Activated CD4-positive, alpha-beta T cell treated with anti-CD3 and anti-CD28 coated beads for 36 hours (primary cell): ENCODE results near the gene P2RX2. TPM values are rescaled to one million over a fixed set of nuclear protein-coding genes. Genes with fewer than 3 reads are reported as not detected.

Source experiments
- ATAC-seq: fragments of 200-7000 bp; cut with Tn5 transposase; one replicate; pipeline ENCODE4 v1.10.0; 2021; ENCODE audit warnings: mild to moderate bottlenecking, moderate library complexity
- CTCF ChIA-PET: fragments of 350-600 bp; sonication (Branson Sonifier 250); formaldehyde crosslinking; loops from one replicate; lab custom pipeline; 2021; ENCODE audit warnings: antibody characterized with exemption; lab: Charles Lee
- POLR2A ChIA-PET: fragments of 350-600 bp; sonication (Branson Sonifier 250); formaldehyde crosslinking; loops from one replicate; lab custom pipeline; 2021; ENCODE audit warnings: antibody characterized with exemption, inconsistent platforms; lab: Charles Lee
- DNase-seq: peaks from one replicate; pipeline ENCODE4 v3.0.0-alpha.2; 2020
- H3K27ac Mint-ChIP-seq: one replicate; pipeline ENCODE4 v1.8.0; 2021; ENCODE audit warnings: mixed read lengths
- H3K27me3 Mint-ChIP-seq: one replicate; pipeline ENCODE4 v1.8.0; 2021; ENCODE audit warnings: mixed read lengths
- H3K36me3 Mint-ChIP-seq: one replicate; pipeline ENCODE4 v1.8.0; 2021; ENCODE audit warnings: low read depth, mixed read lengths
- H3K4me1 Mint-ChIP-seq: one replicate; pipeline ENCODE4 v1.8.0; 2021; ENCODE audit warnings: mixed read lengths
- H3K4me3 Mint-ChIP-seq: one replicate; pipeline ENCODE4 v1.8.0; 2021; ENCODE audit warnings: mild to moderate bottlenecking, moderate library complexity, mixed read lengths
- H3K9me3 Mint-ChIP-seq: one replicate; pipeline ENCODE4 v1.8.0; 2021; ENCODE audit warnings: low read depth, mixed read lengths
- intact Hi-C, 2 experiments: fragments of 100-400 bp; cut with DNase I in 1 of 2; cut with micrococcal nuclease in 1 of 2; formaldehyde crosslinking; loops; one replicate each; pipeline versions ENCODE4 v1.14.2 to v1.15.1; 2022 to 2024; cut with DNase I, micrococcal nuclease
- total RNA-seq, 2 experiments: library from RNA; stranded (reverse); gene quantifications; one replicate each; pipeline ENCODE4 v1.2.3, GENCODE V29; 2021

Gene P2RX2
- total RNA-seq, 2 experiments from 2014 or later = not detected

DNA sequence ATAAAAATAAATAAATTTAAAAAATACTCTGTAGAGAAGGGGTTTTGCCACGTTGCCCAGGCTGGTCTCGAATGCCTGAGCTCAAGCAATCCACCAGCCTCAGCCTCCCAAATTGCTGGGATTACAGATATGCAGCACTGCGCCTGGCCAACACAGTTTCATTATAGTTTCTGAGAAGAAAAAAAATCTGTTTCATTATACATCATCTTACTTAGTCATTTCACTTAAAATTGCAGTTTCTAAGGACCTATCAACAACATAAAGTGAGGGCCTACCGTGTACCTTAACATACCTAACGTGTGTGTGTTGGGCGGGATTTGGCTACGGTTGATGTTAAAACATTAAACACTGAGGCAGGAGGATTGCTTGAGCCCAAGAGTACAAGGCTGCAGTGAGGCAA, 28.3 kb downstream of the P2RX2 start:
- intact Hi-C loops = no loop called here
- ATAC-seq (peak; percentile 26), DNase-seq (no peak)
- Mint-ChIP-seq H3K27ac (no peak overlapping the region), H3K9me3 (no peaks in the 10 kb centered on the region), H3K27me3 (no peaks in the 10 kb centered on the region), H3K36me3 (peaks cover 50% of the 10 kb centered on the region), H3K4me1 (peaks cover 2% of the 10 kb centered on the region), H3K4me3 (no peak overlapping the region)
- CTCF ChIA-PET = interaction anchor here (0.5 kb wide), 1 partner anchor 54 kb away, joined by 4 read pairs; no protein-coding TSS in a partner anchor
- POLR2A ChIA-PET = no interaction called here

DNA sequence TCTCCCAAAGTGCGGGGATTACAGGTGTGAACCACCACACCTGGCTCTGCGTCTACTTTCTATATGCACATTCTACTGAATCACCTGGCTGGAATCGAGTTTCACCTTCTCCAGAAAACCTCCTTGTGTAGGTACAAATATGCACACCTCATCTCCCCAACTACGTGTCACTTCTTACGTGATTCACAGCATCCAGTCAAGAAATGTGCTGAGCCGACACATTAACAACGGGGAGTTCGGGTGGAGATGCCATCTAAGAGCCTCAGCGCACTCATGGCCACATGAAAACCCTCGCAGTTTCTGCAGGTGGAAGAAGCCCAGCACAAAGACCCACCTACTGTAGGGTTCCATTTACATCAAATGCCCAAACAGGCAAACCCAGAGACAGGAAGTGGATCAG, 29.3 kb downstream of the P2RX2 start:
- Mint-ChIP-seq H3K27me3 (no peaks in the 10 kb centered on the region), H3K4me3 (no peak overlapping the region), H3K9me3 (no peaks in the 10 kb centered on the region), H3K36me3 (peaks cover 56% of the 10 kb centered on the region), H3K4me1 (peaks cover 2% of the 10 kb centered on the region), H3K27ac (no peak overlapping the region)
- ATAC-seq (no peak), DNase-seq (no peak)
- intact Hi-C loops = no loop called here
- CTCF ChIA-PET = no interaction called here
- POLR2A ChIA-PET = no interaction called here

DNA sequence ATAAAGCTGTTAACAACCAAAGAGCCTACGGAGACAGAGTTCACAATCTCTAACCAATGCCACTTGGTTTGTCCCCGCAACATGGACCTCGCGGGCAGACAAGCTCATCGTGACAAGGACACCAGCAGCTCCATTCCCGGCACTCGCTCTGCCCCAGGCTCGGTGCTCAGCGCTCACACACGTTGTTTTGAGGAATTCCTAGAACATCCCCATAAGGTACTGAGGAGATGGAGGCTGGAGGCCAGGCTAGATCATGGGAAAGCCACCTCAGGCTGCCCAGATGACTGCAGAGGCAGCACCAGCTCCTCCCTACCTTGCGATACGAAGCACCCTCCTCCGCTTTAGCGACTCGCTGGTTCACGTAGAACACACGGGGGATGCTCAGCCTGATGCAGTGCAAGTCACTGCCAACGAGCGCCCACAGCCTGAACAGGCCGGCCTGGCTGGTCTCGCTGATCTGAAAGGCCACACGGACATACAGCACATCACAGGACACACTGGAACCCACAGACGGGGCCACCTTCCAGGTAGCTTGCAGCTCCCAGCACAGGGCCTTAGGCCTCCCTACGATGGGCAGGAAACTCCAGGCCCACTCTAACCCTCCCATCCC, 30.1 kb downstream of the P2RX2 start:
- H3K4me1 Mint-ChIP-seq = peaks cover 2% of the 10 kb centered on the region

DNA sequence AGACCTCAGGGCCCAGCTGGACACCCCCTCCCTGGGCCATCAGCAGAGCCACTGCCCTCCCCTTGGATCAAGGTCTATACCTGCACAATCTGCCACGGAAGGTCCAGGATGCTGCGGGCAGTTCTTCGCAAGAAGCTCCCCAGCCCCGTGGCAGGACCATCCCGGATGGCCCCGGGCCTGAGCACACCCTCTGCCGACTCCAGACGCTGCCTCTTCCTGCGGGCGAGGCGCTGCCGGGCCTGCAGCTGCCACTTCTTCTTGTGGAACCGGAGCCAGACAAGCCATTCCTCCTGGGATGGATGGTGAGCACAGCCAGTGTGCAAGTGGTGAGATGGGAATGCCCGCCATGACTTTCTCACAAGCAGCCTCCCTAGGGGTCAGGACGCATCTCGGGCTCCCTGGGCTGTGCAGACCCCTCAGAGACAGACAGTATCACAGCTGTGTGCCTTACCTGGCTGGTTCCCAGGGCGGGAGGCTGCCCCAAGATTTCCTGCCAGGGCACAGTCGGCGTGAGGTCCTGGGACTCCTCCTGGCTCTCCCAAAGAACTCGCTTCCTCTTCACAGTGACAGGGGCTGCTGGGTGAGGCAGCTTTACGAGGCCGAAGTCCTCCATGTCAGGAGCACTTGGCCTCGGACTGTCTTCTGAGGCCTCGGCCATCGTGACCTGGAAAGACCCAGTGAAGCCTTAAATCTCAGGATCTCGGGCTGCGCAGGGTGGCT, 30.8 kb downstream of the P2RX2 start:
- DNase-seq = no peak
- ChIA-PET CTCF (no interaction called here), POLR2A (no interaction called here)
- Mint-ChIP-seq H3K4me1 (peaks cover 2% of the 10 kb centered on the region), H3K4me3 (no peak overlapping the region), H3K27me3 (no peaks in the 10 kb centered on the region), H3K9me3 (no peaks in the 10 kb centered on the region), H3K27ac (no peak overlapping the region), H3K36me3 (peaks cover 58% of the 10 kb centered on the region)
- ATAC-seq = no peak
- intact Hi-C loops = no loop called here

More for the DNA sequence above, 30.1 kb downstream of the P2RX2 start:
- Mint-ChIP-seq H3K9me3 (no peaks in the 10 kb centered on the region), H3K4me3 (no peak overlapping the region), H3K27me3 (no peaks in the 10 kb centered on the region), H3K27ac (no peak overlapping the region), H3K36me3 (peaks cover 57% of the 10 kb centered on the region)
- no peak for ATAC-seq
- ChIA-PET POLR2A (no interaction called here), CTCF (no interaction called here)
- DNase-seq = no peak
- intact Hi-C loops = no loop called here

DNA sequence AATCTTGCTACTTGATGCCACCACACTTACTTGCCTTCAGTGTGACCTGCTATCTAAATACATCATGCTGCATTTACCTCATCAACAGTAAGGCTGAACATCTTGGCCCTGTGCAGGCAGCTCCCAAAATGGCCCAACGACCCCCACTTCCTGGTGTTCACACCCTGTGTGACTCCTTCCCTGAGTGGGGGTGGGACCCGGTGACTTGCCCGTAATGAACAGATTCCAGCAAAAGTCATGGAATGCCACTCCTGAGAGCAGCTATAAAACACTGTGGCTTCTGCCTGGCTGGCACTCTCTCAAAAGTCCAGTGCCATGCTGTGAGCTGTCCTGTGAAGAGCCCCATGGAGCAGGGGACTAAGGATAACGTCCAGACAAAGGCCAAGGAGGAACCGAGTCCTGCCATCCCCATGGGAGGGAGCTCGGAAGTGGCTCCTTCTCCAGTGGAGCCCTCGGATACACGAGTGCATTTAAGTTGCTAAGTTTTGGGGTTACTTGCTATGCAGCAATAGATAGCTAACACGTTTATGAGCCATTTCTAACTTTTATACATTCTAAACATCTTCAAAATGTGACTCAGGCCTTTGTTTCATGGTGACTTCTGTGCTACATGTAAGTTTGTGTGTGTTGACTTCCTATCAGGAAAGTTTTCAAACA, 33.0 kb downstream of the P2RX2 start:
- Mint-ChIP-seq H3K36me3 (peaks cover 52% of the 10 kb centered on the region), H3K4me1 (peaks cover 2% of the 10 kb centered on the region), H3K4me3 (no peak overlapping the region), H3K27me3 (no peaks in the 10 kb centered on the region), H3K27ac (no peak overlapping the region), H3K9me3 (no peaks in the 10 kb centered on the region)
- intact Hi-C loops = no loop called here
- ChIA-PET CTCF (interaction anchor here (0.5 kb wide), 1 partner anchor 1612 kb away, joined by 3 read pairs; no protein-coding TSS in a partner anchor), POLR2A (interaction anchor here (0.6 kb wide), 1 partner anchor 18 kb away, joined by 6 read pairs; no protein-coding TSS in a partner anchor)
- no peak for ATAC-seq
- DNase-seq = no peak

DNA sequence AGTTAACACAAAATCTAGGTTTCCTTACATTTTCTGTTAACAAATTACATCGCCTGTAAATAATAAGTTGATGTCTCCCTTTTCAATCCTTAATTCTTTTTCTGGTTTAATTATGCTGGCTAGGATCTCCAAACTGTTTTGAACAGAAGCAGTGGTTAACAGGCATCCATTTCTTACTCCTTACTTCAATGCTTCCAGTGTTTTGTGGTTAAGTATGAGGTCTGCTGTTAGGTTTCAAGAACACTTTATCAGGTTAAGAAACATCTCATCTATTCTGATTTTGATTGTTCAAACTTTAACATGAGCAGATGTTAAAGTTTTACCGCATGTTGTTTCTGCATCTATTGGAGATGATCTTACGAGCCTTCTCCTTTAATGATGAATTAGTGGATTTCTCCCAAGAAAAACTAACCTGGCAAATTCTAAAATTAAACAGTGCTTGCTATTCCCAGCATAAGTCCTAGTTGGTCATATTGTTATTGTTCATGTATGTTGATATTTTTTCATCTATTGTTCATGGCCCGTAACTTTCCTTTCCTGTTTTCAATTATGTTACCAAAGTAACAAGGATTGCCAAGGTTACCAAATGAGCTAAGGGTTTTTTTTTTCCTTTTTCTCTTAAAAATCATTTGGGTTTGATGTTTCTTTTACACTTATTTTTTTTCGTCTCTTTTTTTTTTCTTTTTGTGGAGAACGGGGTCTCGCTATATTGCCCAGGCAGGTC, 35.2 kb downstream of the P2RX2 start:
- ATAC-seq = no peak
- DNase-seq = no peak
- ChIA-PET POLR2A (no interaction called here), CTCF (no interaction called here)
- intact Hi-C loops = no loop called here
- Mint-ChIP-seq H3K9me3 (no peaks in the 10 kb centered on the region), H3K27ac (no peak overlapping the region), H3K4me3 (no peak overlapping the region), H3K36me3 (peaks cover 54% of the 10 kb centered on the region), H3K4me1 (no peaks in the 10 kb centered on the region), H3K27me3 (no peaks in the 10 kb centered on the region)

DNA sequence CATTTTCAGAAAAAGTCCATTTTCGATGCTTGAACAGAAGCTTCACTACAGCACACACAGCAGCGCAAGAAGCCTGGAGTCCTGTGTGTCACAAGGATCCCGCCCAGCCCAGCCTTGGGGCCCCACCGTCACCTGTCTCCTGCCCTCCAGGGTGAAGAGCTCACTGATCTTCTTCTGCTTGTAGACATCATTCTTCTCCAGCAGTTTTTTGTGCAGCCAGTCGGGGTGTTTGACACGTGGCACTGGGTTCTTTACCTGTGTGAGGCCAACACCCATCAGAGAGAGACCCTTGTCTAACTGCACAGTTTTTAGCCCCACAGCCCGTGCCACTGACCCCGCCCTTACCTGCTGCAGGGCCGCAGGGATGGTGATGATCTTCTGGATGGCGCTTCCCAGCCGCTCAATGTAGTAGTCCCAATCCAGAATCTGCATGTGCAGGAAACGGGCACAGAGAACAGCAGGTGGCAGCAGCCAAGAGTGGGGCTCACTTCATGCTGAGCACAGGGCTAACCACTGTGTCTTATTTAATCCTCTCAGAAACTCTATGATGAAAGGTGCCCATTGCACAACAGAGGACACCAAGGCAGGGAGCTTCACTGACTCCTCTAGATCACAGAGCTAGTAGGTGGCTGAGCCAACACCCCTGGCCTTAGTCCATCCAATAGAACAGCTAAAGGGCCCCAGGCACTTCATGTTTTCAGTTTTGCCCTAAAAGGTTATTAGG, 38.6 kb downstream of the P2RX2 start:
- Mint-ChIP-seq H3K4me3 (no peak overlapping the region), H3K36me3 (peaks cover 63% of the 10 kb centered on the region), H3K9me3 (no peaks in the 10 kb centered on the region), H3K4me1 (peaks cover 3% of the 10 kb centered on the region), H3K27me3 (no peaks in the 10 kb centered on the region), H3K27ac (no peak overlapping the region)
- ATAC-seq (no peak), DNase-seq (no peak)
- POLR2A ChIA-PET = no interaction called here
- intact Hi-C loops = no loop called here
- CTCF ChIA-PET = interaction anchor here (0.8 kb wide), 1 partner anchor 40 kb away, joined by 3 read pairs; no protein-coding TSS in a partner anchor

DNA sequence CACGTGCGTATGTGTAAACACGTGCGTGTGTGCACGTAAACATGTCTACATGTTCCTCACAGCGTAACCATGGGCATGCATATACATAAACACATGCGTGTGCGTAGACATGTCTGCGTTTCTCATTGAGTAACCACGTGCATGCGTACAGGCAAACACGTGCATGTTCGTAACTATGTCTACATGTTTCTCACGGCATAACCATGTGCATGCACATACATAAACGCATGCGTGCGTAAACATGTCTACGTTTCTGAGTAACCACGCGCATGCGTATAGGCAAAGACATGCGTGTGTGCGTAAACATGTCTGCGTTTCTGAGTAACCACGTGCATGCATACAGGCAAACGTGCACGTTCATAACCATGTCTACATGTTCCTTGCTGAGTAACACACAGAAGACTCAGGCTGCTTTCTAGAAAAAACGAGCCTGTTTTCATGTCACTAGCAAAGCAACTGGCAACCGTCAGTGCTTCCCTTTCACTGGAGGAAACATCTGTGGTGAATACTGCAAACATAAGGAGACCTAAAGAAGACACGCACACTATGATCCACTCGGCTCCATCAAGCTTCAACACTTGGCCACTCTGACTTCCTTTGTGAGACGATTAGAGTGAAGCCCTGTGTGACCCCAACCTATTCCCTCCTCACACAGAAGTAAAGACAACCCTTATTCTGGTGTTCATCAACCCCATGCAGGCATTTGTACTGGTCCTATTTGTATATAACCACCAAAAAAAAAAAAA, 39.7 kb downstream of the P2RX2 start:
- ChIA-PET POLR2A (no interaction called here), CTCF (no interaction called here)
- H3K4me1 Mint-ChIP-seq = peaks cover 10% of the 10 kb centered on the region
- no peak for DNase-seq
- ATAC-seq = no peak
- no peak overlapping the region for H3K27ac Mint-ChIP-seq
- H3K9me3 Mint-ChIP-seq = no peaks in the 10 kb centered on the region
- H3K36me3 Mint-ChIP-seq = peaks cover 70% of the 10 kb centered on the region
- intact Hi-C loops = no loop called here
- H3K27me3 Mint-ChIP-seq = no peaks in the 10 kb centered on the region
- no peak overlapping the region for H3K4me3 Mint-ChIP-seq

DNA sequence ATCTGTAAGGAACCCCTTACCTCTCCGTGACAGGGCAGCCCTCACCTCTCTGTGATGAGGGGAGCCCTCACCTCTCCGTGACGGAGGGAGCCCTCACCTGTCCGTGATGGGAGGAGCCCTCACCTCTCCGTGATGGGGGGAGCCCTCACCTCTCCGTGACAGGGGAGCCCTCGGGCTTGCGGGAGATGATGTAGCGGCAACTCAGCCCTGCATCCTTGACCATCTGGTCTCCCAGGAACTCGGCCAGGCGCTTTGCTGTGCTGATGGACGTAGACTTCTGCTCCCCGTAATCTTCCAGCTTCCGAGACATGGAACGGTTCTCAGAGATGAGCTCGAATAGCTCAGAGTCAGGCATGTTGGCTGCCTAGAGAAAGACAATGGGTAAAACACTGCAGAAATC, 40.6 kb downstream of the P2RX2 start:
- Mint-ChIP-seq H3K27me3 (no peaks in the 10 kb centered on the region), H3K36me3 (peaks cover 64% of the 10 kb centered on the region), H3K27ac (no peak overlapping the region), H3K4me1 (peaks cover 10% of the 10 kb centered on the region), H3K4me3 (no peak overlapping the region), H3K9me3 (no peaks in the 10 kb centered on the region)
- intact Hi-C loops = no loop called here
- DNase-seq (no peak), ATAC-seq (no peak)
- ChIA-PET POLR2A (interaction anchor here (1.0 kb wide), 1 partner anchor 27 kb away, joined by 3 read pairs; no protein-coding TSS in a partner anchor), CTCF (interaction anchor here (0.6 to 1.0 kb wide), 3 partner anchors 18 to 259 kb away, joined by 3 to 6 read pairs (median 3); no protein-coding TSS in a partner anchor)

DNA sequence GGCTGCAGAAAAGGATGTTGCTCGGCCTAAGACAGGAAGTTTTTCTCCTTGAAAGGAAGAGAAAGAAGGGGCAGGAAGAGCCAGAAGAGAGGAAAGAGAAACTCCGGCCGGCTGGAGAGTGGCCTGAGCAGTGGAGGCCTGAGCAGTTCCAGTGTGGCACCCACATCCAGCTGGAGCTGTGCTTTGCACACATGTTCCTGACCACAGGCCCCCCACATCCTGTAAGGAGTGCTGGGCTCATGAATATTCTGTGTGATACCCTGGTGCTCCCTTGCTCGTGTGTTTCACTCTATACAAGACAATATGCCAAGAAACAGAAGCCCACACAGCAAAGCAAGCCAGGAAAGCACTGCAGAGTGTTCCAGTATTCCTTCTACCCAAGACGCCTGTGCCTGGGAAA, 41.5 kb downstream of the P2RX2 start:
- H3K27ac Mint-ChIP-seq = no peak overlapping the region
- ChIA-PET POLR2A (interaction anchor here (1.0 kb wide), 1 partner anchor 26 kb away, joined by 3 read pairs; no protein-coding TSS in a partner anchor), CTCF (interaction anchor here (1.0 kb wide), 1 partner anchor 21 kb away, joined by 3 read pairs; no protein-coding TSS in a partner anchor)
- H3K36me3 Mint-ChIP-seq = peaks cover 64% of the 10 kb centered on the region
- H3K27me3 Mint-ChIP-seq = no peaks in the 10 kb centered on the region
- no peak overlapping the region for H3K4me3 Mint-ChIP-seq
- intact Hi-C loops = no loop called here
- no peak for ATAC-seq
- H3K9me3 Mint-ChIP-seq = no peaks in the 10 kb centered on the region
- peaks cover 10% of the 10 kb centered on the region for H3K4me1 Mint-ChIP-seq
- DNase-seq = no peak
